Right renal cortex interstitium (tissue), 3 donors: ENCODE results near the gene SH3GL3. TPM values are rescaled to one million over a fixed set of nuclear protein-coding genes. Genes with fewer than 3 reads are reported as not detected.

Source experiments
- DNase-seq, 3 donors: peaks; one replicate each; pipeline ENCODE4 v3.0.0-alpha.2; 2013; ENCODE audit warnings: low read depth in 3 of 3, low spot score in 2 of 3
- polyA plus RNA-seq, 3 donors: library from polyadenylated mRNA; unstranded; fragments of 120-200 nt; gene quantifications; one replicate each; pipeline ENCODE4 v1.2.1, GENCODE V29; 2013; ENCODE audit not compliant: insufficient read length in 3 of 3

The SH3GL3 gene
- polyA plus RNA-seq, 3 donors: 9.4 to 13.6 (median 11.3) TPM

DNA sequence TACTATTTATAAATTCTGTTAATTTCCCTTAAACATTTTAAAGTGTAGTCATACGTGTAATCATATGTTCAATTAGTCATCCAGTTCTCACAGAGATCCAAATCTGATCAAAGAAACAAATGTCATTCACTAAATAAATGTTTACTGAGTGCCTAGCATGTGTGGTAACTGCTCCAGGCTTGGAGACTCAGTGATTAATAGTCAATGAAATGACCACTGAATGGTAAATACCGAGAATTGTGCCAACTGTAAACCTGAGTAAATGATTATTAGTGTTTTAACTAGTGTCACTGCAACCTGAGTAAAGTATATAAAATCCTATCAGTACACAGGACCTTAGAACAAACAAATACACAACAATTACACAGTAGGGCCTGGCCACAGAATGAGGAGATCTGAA is 52.3 kb downstream of the SH3GL3 start:
- DNase-seq: no peak

- no peak for DNase-seq
Observed at GRCh38 chr15:83503595-83504364, 56.6 kb downstream of the SH3GL3 start.

GRCh38 chr15:83504365-83504764 is 57.2 kb downstream of the SH3GL3 start:
- DNase-seq: no peak

DNA sequence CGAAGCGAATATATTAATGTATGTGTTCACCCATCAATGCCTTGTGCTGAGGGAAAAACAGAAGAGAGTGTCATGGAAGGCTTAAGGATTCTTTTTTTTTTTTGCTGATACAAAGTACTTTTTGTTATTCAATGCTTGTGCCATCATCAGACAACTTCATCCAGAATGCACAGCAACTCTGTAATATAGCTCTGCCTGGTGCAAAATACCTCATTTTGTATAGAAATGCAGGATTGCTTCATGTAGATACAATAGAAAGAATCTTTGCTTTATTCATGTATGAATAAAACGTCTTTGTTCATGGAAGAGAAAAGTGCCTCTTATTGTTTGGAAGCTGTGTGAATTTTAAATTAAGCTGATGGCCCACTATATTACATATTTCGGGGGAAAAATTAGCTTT is 62.9 kb downstream of the SH3GL3 start:
- DNase-seq: no peak

DNA sequence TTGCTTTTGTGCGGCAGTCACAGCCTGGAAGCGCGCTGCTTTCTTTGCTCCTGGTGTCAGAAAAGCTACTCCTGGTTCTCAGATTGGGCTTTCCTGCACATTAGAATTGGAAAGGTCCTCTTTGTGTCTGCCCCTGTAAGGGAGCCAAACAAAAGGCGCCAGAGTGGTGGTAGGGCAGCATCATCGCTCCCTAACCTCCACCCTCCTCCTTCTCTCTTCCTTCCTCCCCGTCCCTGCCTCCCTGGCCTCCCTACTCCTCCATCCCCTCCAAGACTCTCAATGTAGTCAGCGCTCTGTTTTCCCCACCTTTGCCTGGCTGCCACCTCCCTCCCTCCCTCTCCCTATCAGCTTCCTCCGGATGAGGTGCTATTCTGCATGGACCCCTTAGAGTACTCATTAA is 65.3 kb downstream of the SH3GL3 start:
- DNase-seq: no peak

DNA sequence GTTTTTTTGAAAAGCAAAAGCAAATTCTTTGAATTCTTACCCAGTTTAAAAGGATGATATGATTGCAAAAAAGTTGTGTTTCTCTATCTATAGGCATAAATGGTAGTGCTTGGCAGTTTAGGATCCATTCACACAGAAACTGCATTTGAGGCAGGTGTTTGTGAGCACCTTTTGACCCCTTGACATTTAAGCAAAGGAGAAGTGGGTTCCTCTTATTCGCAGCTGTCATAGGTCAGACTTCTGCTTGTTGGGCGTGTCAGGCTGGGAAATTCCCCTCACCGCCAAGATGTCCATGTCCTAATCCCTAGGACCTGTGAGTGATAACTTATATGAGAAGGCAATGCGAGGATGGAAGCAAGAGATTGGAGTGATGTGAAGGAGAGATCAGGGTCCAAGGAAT is 67.4 kb downstream of the SH3GL3 start:
- no peak for DNase-seq

GRCh38 chr15:83515164-83515563 is 68.0 kb downstream of the SH3GL3 start:
- DNase-seq: no peak

GRCh38 chr15:83516935-83517334 is 69.8 kb downstream of the SH3GL3 start:
- DNase-seq: no peak

GRCh38 chr15:83526319-83526718 is 79.2 kb downstream of the SH3GL3 start:
- DNase-seq: no peak

DNA sequence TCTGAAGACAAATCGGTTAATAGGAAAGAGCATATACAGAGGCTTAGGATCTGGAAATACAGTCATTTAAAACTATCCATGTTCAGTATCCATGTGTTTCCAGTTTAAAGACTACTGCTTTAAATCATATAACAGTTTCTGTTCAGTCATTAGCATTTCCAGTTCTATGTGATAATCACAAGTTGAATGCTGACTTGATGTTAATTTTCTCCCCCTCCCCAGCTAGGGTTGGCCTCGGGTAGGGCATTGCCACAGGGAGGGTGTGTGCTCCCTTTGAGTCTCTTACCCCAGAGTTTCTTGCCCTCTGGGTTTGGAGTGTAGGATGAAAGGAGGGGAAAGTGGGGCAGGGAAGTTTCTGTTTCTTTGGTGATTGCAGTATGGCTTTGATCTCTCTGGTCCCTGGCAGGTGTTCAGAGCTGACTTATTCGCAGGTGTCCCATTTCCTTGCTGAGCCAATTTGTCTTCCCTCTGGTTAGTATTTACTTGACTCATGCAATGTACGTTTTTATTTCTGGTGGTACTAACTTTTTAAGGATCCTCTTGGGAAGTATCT is 86.3 kb downstream of the SH3GL3 start:
- DNase-seq: no peak

DNA sequence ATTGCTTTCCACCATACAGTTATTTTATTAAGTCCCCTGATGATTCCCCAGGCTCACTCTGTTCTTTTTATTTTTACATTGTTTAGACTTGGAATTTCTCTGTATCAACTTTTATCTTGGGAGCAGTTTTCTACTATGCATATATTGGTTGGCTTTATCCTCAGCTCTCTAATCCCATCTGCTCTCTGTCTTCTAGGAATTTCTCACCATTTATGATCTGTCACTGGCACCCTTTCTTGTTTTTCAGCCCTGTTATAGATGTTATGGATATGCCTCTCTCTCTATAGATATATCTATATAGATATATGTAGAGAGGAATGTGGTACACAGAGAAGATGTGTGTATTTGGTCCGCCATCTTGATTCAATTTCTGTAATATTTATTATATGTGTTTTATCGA is 90.5 kb downstream of the SH3GL3 start:
- no peak for DNase-seq

- DNase-seq: no peak
Observed at GRCh38 chr15:83538682-83539081, 91.5 kb downstream of the SH3GL3 start.

- DNase-seq: no peak
Observed at GRCh38 chr15:83545804-83546511, 98.8 kb downstream of the SH3GL3 start.

DNA sequence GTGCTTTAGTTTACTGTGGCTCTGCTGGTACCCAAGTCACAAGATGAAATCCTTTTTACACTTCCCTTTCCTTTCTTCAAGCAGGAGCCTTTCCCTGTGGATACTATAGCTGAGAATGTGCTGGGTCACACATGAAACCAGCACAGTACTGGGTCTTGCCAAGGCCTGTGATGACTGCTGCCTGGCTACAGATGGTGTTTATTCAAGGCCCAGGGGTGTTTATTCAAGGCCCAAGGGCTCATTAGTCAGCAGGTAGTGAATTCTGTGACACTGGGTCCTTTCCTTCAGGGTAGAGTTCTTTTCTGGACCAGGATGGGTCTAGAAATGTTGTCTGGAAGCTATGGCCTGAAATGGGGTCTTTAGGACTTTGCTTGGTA is 99.4 kb downstream of the SH3GL3 start:
- no peak for DNase-seq

- DNase-seq: no peak
Observed at GRCh38 chr15:83547168-83547567, 100.0 kb downstream of the SH3GL3 start.

DNA sequence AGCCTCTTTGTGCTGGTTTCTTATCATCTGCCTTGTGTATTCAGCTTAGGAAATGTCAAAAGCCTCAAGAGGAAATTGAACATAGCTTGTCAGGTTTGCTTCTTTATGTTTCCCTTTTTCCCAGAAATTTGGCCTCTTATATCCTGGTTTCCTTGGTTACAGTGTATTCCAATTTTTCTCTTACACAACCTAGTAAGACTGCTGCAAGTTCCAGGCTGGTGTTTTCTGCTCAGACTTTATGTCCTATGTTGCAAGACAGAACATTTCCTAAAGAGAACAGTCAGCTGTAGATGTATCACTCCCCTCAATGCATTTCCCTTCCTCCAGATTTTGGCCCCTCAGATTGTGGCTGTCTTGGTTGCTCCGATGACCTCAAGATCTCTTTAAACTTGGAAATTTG is 102.5 kb downstream of the SH3GL3 start:
- no peak for DNase-seq

DNA sequence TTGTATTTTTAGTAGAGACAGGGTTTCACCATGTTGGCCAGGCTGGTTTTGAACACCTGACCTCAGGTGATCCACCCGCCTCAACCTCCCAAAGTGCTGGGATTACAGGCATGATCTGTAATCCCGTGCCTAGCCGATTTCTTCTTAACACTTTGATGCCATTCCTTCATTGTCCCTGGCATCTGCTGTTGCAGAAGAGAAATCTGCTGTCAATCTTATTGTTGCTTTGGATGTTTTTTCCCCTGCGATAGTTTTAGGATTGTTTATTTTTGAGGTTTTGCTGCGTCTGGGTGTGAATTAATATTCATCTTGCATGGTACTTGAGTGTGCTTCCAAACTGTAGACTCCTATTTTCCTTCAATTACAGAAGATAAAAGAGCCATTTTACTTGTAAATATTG is 107.4 kb downstream of the SH3GL3 start:
- DNase-seq: no peak

GRCh38 chr15:83555383-83555782 is 108.2 kb downstream of the SH3GL3 start:
- DNase-seq: no peak

- DNase-seq: no peak
Observed at GRCh38 chr15:83556068-83556467, 108.9 kb downstream of the SH3GL3 start.

DNA sequence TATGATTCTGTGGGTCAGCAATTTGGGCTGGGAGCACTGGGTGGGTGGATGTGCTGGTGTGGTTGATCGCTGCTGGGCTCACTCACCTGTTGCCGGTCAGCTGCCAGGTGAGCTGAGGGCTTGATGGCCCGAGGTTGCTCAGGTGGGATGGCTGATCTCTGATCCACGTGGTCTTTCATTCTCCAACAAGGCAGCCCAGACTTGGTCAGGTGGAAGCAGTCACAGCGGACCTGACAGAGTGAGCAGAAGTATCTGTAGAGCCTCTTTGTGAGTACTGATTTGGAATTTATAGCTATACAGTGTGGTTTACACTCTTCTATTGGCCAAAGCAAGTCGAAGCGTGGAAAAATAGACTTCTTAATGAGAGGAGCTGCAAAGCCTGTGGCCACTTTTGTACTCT is 109.6 kb downstream of the SH3GL3 start:
- no peak for DNase-seq

DNA sequence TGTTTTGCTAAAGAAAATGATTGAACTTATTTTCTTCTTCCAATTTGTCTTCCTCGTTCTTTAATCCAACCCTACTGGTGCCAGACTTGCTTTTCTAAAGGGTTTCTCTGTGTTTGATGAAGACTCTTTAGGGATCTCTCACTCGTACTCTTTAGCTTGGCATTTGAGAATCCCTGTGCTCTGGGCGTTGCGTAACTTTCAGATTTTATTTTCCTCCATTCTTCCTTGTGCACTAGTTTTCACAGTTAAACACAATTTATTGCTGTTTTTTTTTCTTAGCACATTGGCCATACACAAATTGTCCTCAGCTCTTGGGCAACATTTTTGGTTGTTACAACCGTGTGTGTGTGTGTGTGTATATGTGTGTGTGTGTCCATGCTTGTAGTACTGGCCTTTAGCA is 111.0 kb downstream of the SH3GL3 start:
- DNase-seq: no peak

GRCh38 chr15:83559310-83559966 is 112.3 kb downstream of the SH3GL3 start:
- peak in 2 of 3 donors; percentile 39 to 45 for DNase-seq
